HFF-Myc (cell line): ENCODE measurements around the gene SV2B.

ENCODE experiments used
- DNase-seq: peaks from one replicate; pipeline ENCODE4 v3.0.0-alpha.2; 2011; ENCODE audit warnings: low read depth; ENCODE audit errors: extremely low read depth
- H3K4me3 ChIP-seq: replicated peaks from 2 replicates; pipeline ENCODE4 v1.5.1; 2011; ENCODE audit warnings: low read depth, mild to moderate bottlenecking, control low read depth, low read length
- CTCF ChIP-seq: IDR thresholded peaks from 2 replicates; pipeline ENCODE4 v1.5.1; 2012; ENCODE audit warnings: mild to moderate bottlenecking, low read depth, low read length, control low read depth; ENCODE audit errors: missing control alignments

SV2B gene

DNA sequence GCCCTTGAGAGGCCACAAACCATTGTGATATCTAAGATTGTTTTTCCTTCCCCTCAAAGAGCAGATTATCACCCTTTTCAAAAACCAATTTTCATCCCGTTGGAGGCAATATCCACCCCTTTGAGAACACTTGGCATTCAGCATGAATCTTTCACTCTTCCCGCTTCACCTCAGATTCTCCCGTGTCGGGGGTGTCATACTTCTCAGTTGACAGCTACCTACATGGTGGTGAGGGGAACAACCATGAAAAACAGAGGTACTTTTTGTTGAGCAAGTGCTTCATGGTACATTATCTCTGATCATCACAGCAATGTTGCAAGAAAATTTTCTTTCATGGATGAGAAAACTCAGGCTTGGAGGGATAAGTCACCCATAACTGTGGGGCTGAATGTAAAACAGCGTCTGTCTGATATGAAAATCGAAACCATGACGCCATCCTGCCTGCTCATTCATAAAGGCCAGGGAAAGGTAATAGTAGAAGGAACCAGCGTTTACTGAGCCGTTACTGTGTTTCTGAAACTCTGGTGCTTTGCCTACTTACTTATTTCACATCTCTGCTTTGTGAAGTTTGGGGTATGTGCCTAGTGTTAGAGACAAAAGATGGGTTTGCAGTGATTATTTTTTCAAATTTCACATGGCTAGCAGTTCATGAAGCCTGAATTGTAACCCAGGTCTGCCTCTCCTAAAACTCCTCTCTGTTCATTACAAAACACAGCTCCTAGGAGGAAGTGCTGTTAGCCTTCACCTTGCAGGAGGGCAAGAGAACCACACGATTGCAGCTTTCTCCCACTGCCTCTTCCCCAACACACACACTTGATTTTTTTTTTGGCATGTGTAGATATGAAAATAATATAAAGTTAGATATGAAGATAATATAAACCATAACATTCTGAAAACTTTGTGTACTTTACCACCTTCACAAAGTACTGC, 35.4 kb downstream of the SV2B start:
- H3K4me3 ChIP-seq = no peak overlapping the region
- no peak for TF ChIP-seq CTCF
- no peak for DNase-seq

DNA sequence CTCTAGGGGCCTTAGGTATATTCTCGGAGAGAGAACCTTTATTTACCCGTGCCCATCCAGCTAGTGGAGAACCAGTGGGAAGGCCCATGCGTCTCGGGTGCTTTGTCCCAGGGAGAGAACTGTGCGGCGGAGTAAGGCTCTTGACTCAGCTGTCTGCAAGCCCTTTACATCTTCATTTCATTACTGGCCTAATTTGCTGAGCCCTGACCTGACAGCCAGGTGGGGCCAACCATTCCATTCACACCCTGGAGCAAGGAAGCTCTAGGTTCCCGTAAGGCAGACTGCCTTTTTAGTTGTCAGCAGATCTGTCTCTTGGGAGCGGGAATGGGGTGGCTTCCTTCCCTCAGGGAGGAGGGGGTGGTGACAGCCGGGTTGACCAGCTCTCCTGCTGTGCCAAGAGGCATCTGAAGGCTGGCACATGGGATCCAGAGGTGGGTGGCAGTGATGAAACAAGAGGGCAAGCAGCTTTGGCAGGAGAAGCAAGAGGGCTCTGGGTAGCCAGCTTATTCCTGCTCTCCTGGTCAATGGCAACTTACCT, 36.4 kb downstream of the SV2B start:
- DNase-seq = no peak
- H3K4me3 ChIP-seq = no peak overlapping the region
- TF ChIP-seq CTCF = no peak

GRCh38 chr15:91140601-91141000, 40.5 kb downstream of the SV2B start:
- no peak for TF ChIP-seq CTCF
- no peak overlapping the region for H3K4me3 ChIP-seq
- no peak for DNase-seq

DNA sequence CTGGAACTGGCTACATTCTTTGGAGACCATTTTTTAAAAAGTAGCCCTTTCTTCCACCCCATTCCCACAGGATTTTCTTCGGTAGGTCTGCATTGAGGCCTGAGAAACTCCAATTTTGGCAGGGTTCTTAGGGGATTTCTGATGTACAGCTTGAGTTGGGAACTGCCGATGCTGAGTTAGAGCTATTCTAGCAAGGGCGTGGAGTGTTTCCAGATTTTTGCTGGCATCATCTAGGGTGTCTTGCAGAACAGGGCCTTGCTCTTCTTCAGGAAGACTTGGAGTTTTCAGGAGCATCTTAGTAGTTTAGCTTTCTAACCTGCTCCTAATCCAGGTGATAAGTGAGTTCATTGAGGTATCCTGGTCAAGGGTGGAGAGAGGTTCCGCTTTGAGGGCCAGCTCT, 41.0 kb downstream of the SV2B start:
- H3K4me3 ChIP-seq = no peak overlapping the region
- TF ChIP-seq CTCF = no peak
- DNase-seq = no peak

DNA sequence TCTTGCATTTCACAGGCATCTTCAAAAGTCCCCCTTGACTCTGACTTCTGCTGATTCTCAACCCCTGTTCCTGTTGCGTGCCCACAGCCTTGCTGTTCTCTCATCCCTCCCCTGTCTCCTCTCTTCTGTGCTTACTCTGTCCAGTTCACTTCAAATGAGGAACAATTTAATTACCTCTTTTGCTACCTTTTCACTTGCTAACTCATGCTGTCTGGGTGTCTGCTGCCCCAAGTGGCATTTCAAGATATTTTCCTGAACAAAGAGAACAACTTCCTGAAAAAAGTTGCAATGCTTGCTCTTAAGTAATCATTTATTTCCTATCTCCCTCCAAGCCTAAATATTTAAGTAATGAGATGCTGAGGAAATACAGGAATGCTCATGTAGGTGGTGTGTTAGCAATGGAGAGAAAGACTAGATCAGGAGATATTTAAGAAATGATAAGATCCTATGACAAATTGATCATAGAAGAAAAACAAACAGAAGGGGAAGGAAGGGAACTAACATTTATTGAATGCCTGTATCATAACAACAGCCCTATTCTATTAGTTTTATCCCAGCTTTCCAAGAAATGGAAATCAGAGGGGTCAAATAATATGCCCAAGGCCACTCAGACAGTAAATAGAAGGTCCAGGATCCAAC, 42.2 kb downstream of the SV2B start:
- TF ChIP-seq CTCF = peak; percentile 10
- H3K4me3 ChIP-seq = no peak overlapping the region
- no peak for DNase-seq

GRCh38 chr15:91142946-91143345, 42.9 kb downstream of the SV2B start:
- TF ChIP-seq CTCF = no peak
- DNase-seq = no peak
- no peak overlapping the region for H3K4me3 ChIP-seq
